Astrocyte (in vitro differentiated cells and primary cell): ENCODE results near the gene PACSIN3. TPM values are rescaled to one million over a fixed set of nuclear protein-coding genes. Genes with fewer than 3 reads are reported as not detected.

ENCODE experiments used
- DNase-seq: peaks from one replicate; pipeline ENCODE4 v3.0.0-alpha.2; 2010; ENCODE audit warnings: low read depth
- FAIRE-seq: peaks from 2 replicates; lab custom pipeline; 2011; peaks lifted over from hg19 to GRCh38; lab: Jason Lieb, UNC
- H2AFZ ChIP-seq: 2 replicates; pipeline ENCODE4 v1.6.0; 2012; ENCODE audit warnings: low read depth, low read length, inconsistent platforms
- H3K27ac ChIP-seq: 2 replicates; pipeline ENCODE4 v1.5.1; 2011; ENCODE audit warnings: low read depth, low read length, inconsistent platforms
- H3K27me3 ChIP-seq: 2 replicates; pipeline ENCODE4 v1.6.0; 2011; ENCODE audit warnings: low read length, inconsistent platforms; ENCODE audit not compliant: insufficient read depth
- H3K36me3 ChIP-seq: 2 replicates; pipeline ENCODE4 v1.5.1; 2011; ENCODE audit warnings: low read length, inconsistent platforms; ENCODE audit not compliant: insufficient read depth
- H3K4me1 ChIP-seq: 2 replicates; pipeline ENCODE4 v1.5.1; 2011; ENCODE audit warnings: low read length, inconsistent platforms; ENCODE audit not compliant: insufficient read depth
- H3K4me2 ChIP-seq: 2 replicates; pipeline ENCODE4 v1.6.0; 2012; ENCODE audit warnings: low read length, inconsistent platforms
- H3K4me3 ChIP-seq: 2 replicates; pipeline ENCODE4 v1.5.1; 2011; ENCODE audit warnings: low read depth, mild to moderate bottlenecking, low read length, inconsistent platforms; ENCODE audit not compliant: insufficient read depth
- H3K79me2 ChIP-seq: 2 replicates; pipeline ENCODE4 v1.6.0; 2012; ENCODE audit warnings: mild to moderate bottlenecking, low read length, inconsistent platforms; ENCODE audit not compliant: insufficient read depth
- H3K9ac ChIP-seq: 2 replicates; pipeline ENCODE4 v1.6.0; 2012; ENCODE audit warnings: mild to moderate bottlenecking, low read length, inconsistent platforms
- H3K9me3 ChIP-seq: 2 replicates; pipeline ENCODE4 v1.5.1; 2012; ENCODE audit warnings: low read depth, mild to moderate bottlenecking, low read length, inconsistent platforms; ENCODE audit not compliant: insufficient read depth
- H4K20me1 ChIP-seq: 2 replicates; pipeline ENCODE4 v1.6.0; 2012; ENCODE audit warnings: low read length, inconsistent platforms; ENCODE audit not compliant: insufficient read depth
- H3K27ac Mint-ChIP-seq: one replicate; pipeline ENCODE4 v1.8.0; 2021; ENCODE audit warnings: mild to moderate bottlenecking, mixed read lengths; ENCODE audit not compliant: unreplicated experiment
- H3K27me3 Mint-ChIP-seq: one replicate; pipeline ENCODE4 v1.8.0; 2021; ENCODE audit warnings: low read depth, mixed read lengths; ENCODE audit not compliant: unreplicated experiment
- H3K36me3 Mint-ChIP-seq: one replicate; pipeline ENCODE4 v1.8.0; 2021; ENCODE audit warnings: low read depth, mixed read lengths; ENCODE audit not compliant: unreplicated experiment
- H3K4me1 Mint-ChIP-seq: one replicate; pipeline ENCODE4 v1.8.0; 2021; ENCODE audit warnings: low read depth, mixed read lengths; ENCODE audit not compliant: unreplicated experiment
- H3K4me3 Mint-ChIP-seq: one replicate; pipeline ENCODE4 v1.8.0; 2021; ENCODE audit warnings: mild to moderate bottlenecking, moderate library complexity, mixed read lengths; ENCODE audit not compliant: unreplicated experiment
- H3K9me3 Mint-ChIP-seq: one replicate; pipeline ENCODE4 v1.8.0; 2021; ENCODE audit warnings: mild to moderate bottlenecking, mixed read lengths; ENCODE audit not compliant: unreplicated experiment
- CTCF ChIP-seq: IDR thresholded peaks from 2 replicates; pipeline ENCODE4 v1.5.1; 2011; ENCODE audit warnings: low read depth, mild to moderate bottlenecking, inconsistent platforms, low read length, moderate library complexity; ENCODE audit not compliant: insufficient read depth
- EZH2 ChIP-seq: IDR thresholded peaks from 2 replicates; pipeline ENCODE4 v1.6.1; 2012; ENCODE audit warnings: mild to moderate bottlenecking, low read length, inconsistent platforms; ENCODE audit not compliant: insufficient read depth
- total RNA-seq: library from RNA; stranded (reverse); gene quantifications from 2 replicates; pipeline ENCODE4 v1.2.1, GENCODE V29; 2021

Gene PACSIN3
- total RNA-seq, 1 donor from 2014 or later: 35.6 TPM

GRCh38 chr11:47225552-47226400 is 39.5 kb upstream of the PACSIN3 start:
- TF ChIP-seq CTCF (no peak), EZH2 (no peak)
- no peak overlapping the region for H3K4me3 ChIP-seq
- H3K27ac Mint-ChIP-seq: no peak overlapping the region
- H3K27me3 Mint-ChIP-seq: no peaks in the 10 kb centered on the region
- H3K4me1 Mint-ChIP-seq: peaks cover under 1% of the 10 kb centered on the region
- H3K4me1 ChIP-seq: peaks cover 4% of the 10 kb centered on the region
- H3K9me3 Mint-ChIP-seq: no peaks in the 10 kb centered on the region
- H3K36me3 Mint-ChIP-seq: peaks cover 6% of the 10 kb centered on the region
- no peaks in the 10 kb centered on the region for H4K20me1 ChIP-seq
- no peaks in the 10 kb centered on the region for H3K9me3 ChIP-seq
- no peak for FAIRE-seq
- H3K79me2 ChIP-seq: no peaks in the 10 kb centered on the region
- no peak overlapping the region for H3K4me2 ChIP-seq
- no peaks in the 10 kb centered on the region for H3K27me3 ChIP-seq
- H2AFZ ChIP-seq: no peak overlapping the region
- H3K9ac ChIP-seq: no peak overlapping the region
- H3K27ac ChIP-seq: no peak overlapping the region
- no peak for DNase-seq
- peaks cover 7% of the 10 kb centered on the region for H3K36me3 ChIP-seq
- H3K4me3 Mint-ChIP-seq: no peak overlapping the region

- peaks cover 16% of the 10 kb centered on the region for H3K79me2 ChIP-seq
- H4K20me1 ChIP-seq: peaks cover 16% of the 10 kb centered on the region
- no peaks in the 10 kb centered on the region for H3K27me3 Mint-ChIP-seq
- H3K4me1 ChIP-seq: peaks cover 20% of the 10 kb centered on the region
- H3K27me3 ChIP-seq: no peaks in the 10 kb centered on the region
- no peak overlapping the region for H3K4me2 ChIP-seq
- H3K4me3 Mint-ChIP-seq: no peak overlapping the region
- H2AFZ ChIP-seq: no peak overlapping the region
- H3K36me3 ChIP-seq: peaks cover 13% of the 10 kb centered on the region
- H3K9me3 Mint-ChIP-seq: no peaks in the 10 kb centered on the region
- H3K4me1 Mint-ChIP-seq: peaks cover 20% of the 10 kb centered on the region
- peak overlapping the region; percentile 18 for H3K27ac ChIP-seq
- H3K4me3 ChIP-seq: no peak overlapping the region
- H3K9ac ChIP-seq: no peak overlapping the region
- TF ChIP-seq EZH2 (no peak), CTCF (no peak)
- no peak for DNase-seq
- no peak overlapping the region for H3K27ac Mint-ChIP-seq
- peaks cover 8% of the 10 kb centered on the region for H3K36me3 Mint-ChIP-seq
- no peak for FAIRE-seq
- H3K9me3 ChIP-seq: no peaks in the 10 kb centered on the region
These were observed 36.5 kb upstream of the PACSIN3 start for GRCh38 chr11:47222696-47223095.

GRCh38 chr11:47220401-47220821 is 34.2 kb upstream of the PACSIN3 start:
- H3K4me2 ChIP-seq: peak overlapping the region; percentile 52
- H3K36me3 Mint-ChIP-seq: peaks cover 5% of the 10 kb centered on the region

More at GRCh38 chr11:47220401-47220821, 34.2 kb upstream of the PACSIN3 start:
- Mint-ChIP-seq H3K27ac (peak overlapping the region; percentile 92), H3K4me1 (peaks cover 35% of the 10 kb centered on the region), H3K4me3 (peak overlapping the region; percentile 25), H3K27me3 (no peaks in the 10 kb centered on the region), H3K9me3 (no peaks in the 10 kb centered on the region)
- Histone ChIP-seq H4K20me1 (peaks cover 21% of the 10 kb centered on the region), H3K27me3 (no peaks in the 10 kb centered on the region), H3K9ac (peak overlapping the region; percentile 4), H3K79me2 (peaks cover 18% of the 10 kb centered on the region), H3K27ac (peak overlapping the region; percentile 39), H3K4me3 (no peak overlapping the region), H3K36me3 (peaks cover 7% of the 10 kb centered on the region), H2AFZ (no peak overlapping the region), H3K9me3 (no peaks in the 10 kb centered on the region), H3K4me1 (peaks cover 33% of the 10 kb centered on the region)
- FAIRE-seq (no peak), DNase-seq (peak; percentile 48)
- TF ChIP-seq EZH2 (no peak), CTCF (no peak)
